GM12872 (cell line): ENCODE results near the gene GNLY.
A peak's percentile ranks its signal among the peaks of the same experiment; 100 is the strongest.

Source experiments
- CTCF ChIP-seq: IDR thresholded peaks from 3 replicates; pipeline ENCODE4 v1.5.1; 2011; ENCODE audit warnings: low read depth, mild to moderate bottlenecking, low read length, moderate library complexity; ENCODE audit not compliant: insufficient read depth

The GNLY gene

GRCh38 chr2:85728342-85728741 is 34.2 kb downstream of the GNLY start:
- no peak for TF ChIP-seq CTCF

GRCh38 chr2:85728883-85729824 is 35.0 kb downstream of the GNLY start:
- TF ChIP-seq CTCF = peak; percentile 98

- TF ChIP-seq CTCF = no peak
These were observed 35.8 kb downstream of the GNLY start for GRCh38 chr2:85729825-85730510.

GRCh38 chr2:85730686-85731230 is 36.6 kb downstream of the GNLY start:
- no peak for TF ChIP-seq CTCF

- no peak for TF ChIP-seq CTCF
These were observed 37.4 kb downstream of the GNLY start for GRCh38 chr2:85731606-85732005.

- TF ChIP-seq CTCF = no peak
These were observed 38.4 kb downstream of the GNLY start for GRCh38 chr2:85732467-85733120.
